HCT116 (cell line): ENCODE results near the gene CNPPD1. TPM values are rescaled to one million over a fixed set of nuclear protein-coding genes. Genes with fewer than 3 reads are reported as not detected.

ENCODE experiments used
- ATAC-seq: fragments of 200-7000 bp; cut with Tn5 transposase; 2 replicates; pipeline ENCODE4 v1.9.1; 2020; ENCODE audit warnings: mild to moderate bottlenecking, moderate library complexity
- BruUV-seq: library from RNA; stranded (reverse); fragments of 400-500 nt; replicated peaks from 2 replicates; lab custom pipeline; 2021; lab: Mats Ljungman, UMichigan
- CTCF ChIA-PET: fragments of 300-600 bp; sonication (Branson Sonifier 250); formaldehyde crosslinking; loops from one replicate; lab custom pipeline; 2021; ENCODE audit warnings: antibody characterized with exemption; lab: Charles Lee
- POLR2A ChIA-PET: fragments of 300-600, 350-600 bp; sonication (Branson Sonifier 250); formaldehyde crosslinking; loops from one replicate; lab custom pipeline; 2021; ENCODE audit warnings: antibody characterized with exemption; lab: Charles Lee
- RAD21 ChIA-PET, 2 experiments: fragments of 300-600 bp; sonication (Branson Sonifier 250); formaldehyde crosslinking; loops; one replicate each; lab custom pipeline; 2023; ENCODE audit warnings: low total read pairs in 2 of 2; ENCODE audit not compliant: uncharacterized antibody in 2 of 2, unreplicated experiment in 2 of 2, low non-redundant PET in 1 of 2; lab: Charles Lee
- DNase-seq: peaks from one replicate; pipeline ENCODE4 v3.0.0-alpha.2; 2010; ENCODE audit warnings: low read depth, low spot score
- H2AFZ ChIP-seq: fragments of 200-600 bp; shearing (Covaris generic), sonication (generic); 2 replicates; pipeline ENCODE4 v1.6.1; 2017; ENCODE audit warnings: low read depth, mixed run types, mixed read lengths, antibody characterized with exemption, low read length; ENCODE audit not compliant: poor library complexity, severe bottlenecking
- H3K27ac ChIP-seq: 2 replicates; pipeline ENCODE4 v1.5.1; 2012; ENCODE audit warnings: low read depth, low read length
- H3K27me3 ChIP-seq: fragments of 200-600 bp; sonication (generic); 2 replicates; pipeline ENCODE4 v1.6.1; 2016; ENCODE audit warnings: mixed run types, low read length, mixed read lengths; ENCODE audit not compliant: insufficient read depth
- H3K36me3 ChIP-seq, 2 experiments: fragments of 200-500 bp in 1 of 2; fragments of 200-600 bp in 1 of 2; sonication (Bioruptor generic) in 1 of 2; sonication (generic) in 1 of 2; 2 replicates each; pipeline versions ENCODE4 v1.5.1 to v1.6.1; 2014 to 2016; ENCODE audit warnings: low read length in 2 of 2, inconsistent platforms in 1 of 2, mixed read lengths in 1 of 2, mixed run types in 1 of 2; ENCODE audit not compliant: insufficient read depth in 2 of 2, control insufficient read depth in 1 of 2
- H3K4me1 ChIP-seq, 2 experiments: fragments of 200-600 bp in 1 of 2; sonication (generic) in 1 of 2; 2 replicates each; pipeline versions ENCODE4 v1.5.1 to v1.6.1; 2012 to 2017; ENCODE audit warnings: low read length in 2 of 2, inconsistent platforms in 1 of 2, mild to moderate bottlenecking in 1 of 2, mixed read lengths in 1 of 2, mixed run types in 1 of 2, moderate library complexity in 1 of 2; ENCODE audit not compliant: insufficient read depth in 2 of 2, control insufficient read depth in 1 of 2
- H3K4me2 ChIP-seq: fragments of 200-600 bp; sonication (generic); 2 replicates; pipeline ENCODE4 v1.6.1; 2017; ENCODE audit warnings: mixed run types, low read length, mixed read lengths
- H3K4me3 ChIP-seq, 2 experiments: fragments of 200-600 bp in 1 of 2; sonication (generic) in 1 of 2; replicated peaks in 1 of 2; 2 replicates each; pipeline ENCODE4 v1.5.1; 2011 to 2016; ENCODE audit warnings: low read length in 2 of 2, control low read depth in 1 of 2, low read depth in 1 of 2, mild to moderate bottlenecking in 1 of 2, mixed read lengths in 1 of 2, mixed run types in 1 of 2
- H3K79me2 ChIP-seq: fragments of 200-600 bp; sonication (generic); 2 replicates; pipeline ENCODE4 v1.6.1; 2017; ENCODE audit warnings: mild to moderate bottlenecking, mixed run types, low read length, moderate library complexity, mixed read lengths; ENCODE audit not compliant: insufficient read depth
- H3K9ac ChIP-seq: fragments of 200-600 bp; sonication (generic); 2 replicates; pipeline ENCODE4 v1.6.1; 2016; ENCODE audit warnings: low read length, mixed read lengths
- H3K9me2 ChIP-seq: fragments of 200-600 bp; sonication (generic), shearing (Covaris generic); 2 replicates; pipeline ENCODE4 v1.6.1; 2017; ENCODE audit warnings: mixed run types, mild to moderate bottlenecking, moderate library complexity; ENCODE audit not compliant: insufficient read depth
- H3K9me3 ChIP-seq, 2 experiments: fragments of 200-500 bp in 1 of 2; fragments of 200-600 bp in 1 of 2; sonication (Bioruptor generic) in 1 of 2; sonication (generic) in 1 of 2; 2 replicates each; pipeline ENCODE4 v1.6.1; 2014 to 2017; ENCODE audit warnings: low read length in 2 of 2, mixed read lengths in 2 of 2, inconsistent platforms in 1 of 2, low read depth in 1 of 2, mild to moderate bottlenecking in 1 of 2, mixed run types in 1 of 2, moderate library complexity in 1 of 2; ENCODE audit not compliant: control insufficient read depth in 1 of 2, insufficient read depth in 1 of 2
- H4K20me1 ChIP-seq: fragments of 200-600 bp; sonication (generic), shearing (Covaris generic); 2 replicates; pipeline ENCODE4 v1.6.1; 2017; ENCODE audit warnings: mixed run types, mild to moderate bottlenecking, moderate library complexity; ENCODE audit not compliant: insufficient read depth
- ATF3 ChIP-seq: IDR thresholded peaks from 2 replicates; pipeline ENCODE4 v1.6.1; 2012
- CBX3 ChIP-seq: IDR thresholded peaks from 2 replicates; pipeline ENCODE4 v1.6.1; 2012; ENCODE audit warnings: low read depth
- CTCF ChIP-seq, 3 experiments: fragments of 200-600 bp in 1 of 3; sonication (generic) in 1 of 3; IDR thresholded peaks in 2 of 3; conservative IDR thresholded peaks in 1 of 3; 2 replicates each; pipeline ENCODE4 v1.5.1; 2012 to 2017; ENCODE audit warnings: low read depth in 2 of 3, low read length in 2 of 3, antibody characterized with exemption in 1 of 3, borderline replicate concordance in 1 of 3, control low read depth in 1 of 3, mild to moderate bottlenecking in 1 of 3, mixed read lengths in 1 of 3, mixed run types in 1 of 3, moderate library complexity in 1 of 3; ENCODE audit not compliant: insufficient read depth in 1 of 3
- EGR1 ChIP-seq: IDR thresholded peaks from 2 replicates; pipeline ENCODE4 v1.6.1; 2012; ENCODE audit warnings: low read depth
- ELF1 ChIP-seq: IDR thresholded peaks from 2 replicates; pipeline ENCODE4 v1.6.1; 2012; ENCODE audit warnings: low read depth, borderline replicate concordance
- EZH2phosphoT487 ChIP-seq: fragments of 200-600 bp; IDR thresholded peaks from 2 replicates; pipeline ENCODE4 v1.6.1; 2018; ENCODE audit warnings: antibody characterized with exemption, borderline replicate concordance
- FOSL1 ChIP-seq: IDR thresholded peaks from 2 replicates; pipeline ENCODE4 v1.6.1; 2012; ENCODE audit warnings: low read depth
- JUND ChIP-seq: IDR thresholded peaks from 2 replicates; pipeline ENCODE4 v1.6.1; 2012
- MAX ChIP-seq: IDR thresholded peaks from 2 replicates; pipeline ENCODE4 v1.6.1; 2012
- POLR2AphosphoS5 ChIP-seq: IDR thresholded peaks from 2 replicates; pipeline ENCODE4 v1.6.1; 2011; ENCODE audit warnings: mild to moderate bottlenecking, low read depth, low read length, moderate library complexity
- RAD21 ChIP-seq: IDR thresholded peaks from 2 replicates; pipeline ENCODE4 v1.6.1; 2012; ENCODE audit warnings: low read depth, mild to moderate bottlenecking
- REST ChIP-seq: IDR thresholded peaks from 2 replicates; pipeline ENCODE4 v1.6.1; 2012; ENCODE audit warnings: low read depth
- SIN3A ChIP-seq: IDR thresholded peaks from 2 replicates; pipeline ENCODE4 v1.6.1; 2012; ENCODE audit warnings: low read depth
- SP1 ChIP-seq: IDR thresholded peaks from 2 replicates; pipeline ENCODE4 v1.6.1; 2012; ENCODE audit warnings: low read depth
- SRF ChIP-seq: IDR thresholded peaks from 2 replicates; pipeline ENCODE4 v1.6.1; 2012; ENCODE audit warnings: low read depth
- TCF7L2 ChIP-seq: IDR thresholded peaks from 2 replicates; pipeline ENCODE4 v1.7.0; 2011; ENCODE audit warnings: borderline replicate concordance, inconsistent platforms; ENCODE audit not compliant: insufficient read depth, insufficient read length; ENCODE audit errors: extremely low read depth
- YY1 ChIP-seq: IDR thresholded peaks from 2 replicates; pipeline ENCODE4 v1.6.1; 2011; ENCODE audit warnings: low read length, low read depth, moderate library complexity, mild to moderate bottlenecking; ENCODE audit not compliant: insufficient replicate concordance; ENCODE audit errors: extremely low read depth
- ZBTB33 ChIP-seq: IDR thresholded peaks from 2 replicates; pipeline ENCODE4 v1.6.1; 2011; ENCODE audit warnings: mild to moderate bottlenecking, low read length, moderate library complexity; ENCODE audit not compliant: insufficient replicate concordance; ENCODE audit errors: extremely low read depth
- ZFX ChIP-seq: fragments of 450-650 bp; IDR thresholded peaks from 2 replicates; pipeline ENCODE4 v1.6.1; 2017
- intact Hi-C: fragments of 100-400 bp; cut with micrococcal nuclease; formaldehyde crosslinking; loops from 2 replicates; pipeline ENCODE4 v1.10.0; 2022
- total RNA-seq: library from RNA; stranded (reverse); gene quantifications from one replicate; pipeline ENCODE4 v1.2.1, GENCODE V29; 2021; ENCODE audit not compliant: unreplicated experiment

Gene CNPPD1
- total RNA-seq, 1 experiment from 2014 or later = 41.9 TPM

GRCh38 chr2:219140722-219141121 lies 36.0 kb downstream of the CNPPD1 start:
- POLR2A ChIA-PET = no interaction called here

More at GRCh38 chr2:219140722-219141121, 36.0 kb downstream of the CNPPD1 start:
- ChIA-PET CTCF (interaction anchor here (0.6 kb wide), 1 partner anchor 247 kb away, joined by 3 read pairs; the partner anchor contains the start of gene DNPEP), RAD21 (no interaction called here)
- H3K27ac ChIP-seq = no peak overlapping the region
- H3K9me3 ChIP-seq = no peaks in the 10 kb centered on the region
- no TSS peak for BruUV-seq
- H3K79me2 ChIP-seq = no peaks in the 10 kb centered on the region
- H3K4me3 ChIP-seq = no peak overlapping the region
- intact Hi-C loops = loop anchor here (5.0 kb wide), 1 partner anchor 68 kb away; no protein-coding TSS in a partner anchor
- no peaks in the 10 kb centered on the region for H3K27me3 ChIP-seq
- H3K9me2 ChIP-seq = no peaks in the 10 kb centered on the region
- no peak for TF ChIP-seq ZFX
- no peak for TF ChIP-seq ATF3
- TF ChIP-seq CTCF (IDR thresholded peaks at IDR 0.05 in 2 of 3, conservative IDR thresholded peaks at IDR 0.05 in 1 of 3; ENCODE audit: borderline replicate concordance in 1 of 3, insufficient read depth in 1 of 3, low read depth in 2 of 3, low read length in 2 of 3) = no peak
- TF ChIP-seq ELF1 = no peak
- TF ChIP-seq SIN3A = no peak
- no peak for TF ChIP-seq FOSL1
- no peak for TF ChIP-seq SRF
- no peak for TF ChIP-seq TCF7L2
- TF ChIP-seq EZH2phosphoT487 = no peak
- no peak for TF ChIP-seq MAX
- TF ChIP-seq SP1 = no peak
- TF ChIP-seq REST = no peak
- TF ChIP-seq RAD21 = no peak
- TF ChIP-seq CBX3 = no peak
- TF ChIP-seq EGR1 = no peak
- no peak for TF ChIP-seq POLR2AphosphoS5
- no peak for TF ChIP-seq JUND
- no peak for TF ChIP-seq YY1
- TF ChIP-seq ZBTB33 = no peak
- no peak for DNase-seq
- H4K20me1 ChIP-seq = no peaks in the 10 kb centered on the region
- H2AFZ ChIP-seq = no peak overlapping the region
- H3K9ac ChIP-seq = no peak overlapping the region
- H3K36me3 ChIP-seq = 0 out of 4 replicates have a peak, but pooled peaks cover 2 to 6% of the 10 kb centered on the region in 2 experiments
- H3K4me2 ChIP-seq = no peak overlapping the region
- no peak for ATAC-seq
- peaks cover 9 to 14% of the 10 kb centered on the region in 2 experiments for H3K4me1 ChIP-seq
